A673 (cell line): Measurements from ENCODE around the gene GSAP. TPM values are rescaled to one million over a fixed set of nuclear protein-coding genes. Genes with fewer than 3 reads are reported as not detected.

Experiments
- BruUV-seq: library from RNA; stranded (reverse); fragments of 400-500 nt; replicated peaks from 2 replicates; lab custom pipeline; 2021; lab: Mats Ljungman, UMichigan
- CTCF ChIA-PET: fragments of 300-600 bp; sonication (Branson Sonifier 250); formaldehyde crosslinking; loops from one replicate; lab custom pipeline; 2022; ENCODE audit warnings: antibody characterized with exemption; lab: Charles Lee
- POLR2A ChIA-PET: fragments of 300-600 bp; sonication (Branson Sonifier 250); formaldehyde crosslinking; loops from one replicate; lab custom pipeline; 2022; ENCODE audit warnings: antibody characterized with exemption; ENCODE audit not compliant: low non-redundant PET; lab: Charles Lee
- DNase-seq: peaks from one replicate; pipeline ENCODE4 v3.0.0-alpha.2; 2015; ENCODE audit warnings: low spot score
- H3K27ac ChIP-seq: fragments of 200-600 bp; sonication (generic); 2 replicates; pipeline ENCODE4 v1.5.1; 2016; ENCODE audit warnings: mixed run types, low read depth, mild to moderate bottlenecking, mixed read lengths, antibody characterized with exemption, low read length; ENCODE audit not compliant: poor library complexity, severe bottlenecking
- H3K27me3 ChIP-seq: fragments of 200-600 bp; sonication (generic); replicated peaks from 2 replicates; pipeline ENCODE4 v1.6.1; 2017; ENCODE audit warnings: mixed run types, low read depth, mild to moderate bottlenecking, mixed read lengths, antibody characterized with exemption, low read length; ENCODE audit not compliant: insufficient read depth, poor library complexity
- H3K36me3 ChIP-seq: fragments of 200-600 bp; sonication (generic); 2 replicates; pipeline ENCODE4 v1.6.1; 2016; ENCODE audit warnings: mixed run types, mild to moderate bottlenecking, mixed read lengths, antibody characterized with exemption, low read length; ENCODE audit not compliant: insufficient read depth, poor library complexity, severe bottlenecking
- H3K4me1 ChIP-seq: fragments of 200-600 bp; sonication (generic); 2 replicates; pipeline ENCODE4 v1.6.1; 2017; ENCODE audit warnings: mixed run types, mild to moderate bottlenecking, mixed read lengths, antibody characterized with exemption, low read length; ENCODE audit not compliant: insufficient read depth, poor library complexity, severe bottlenecking
- H3K4me3 ChIP-seq: fragments of 200-600 bp; sonication (generic); 2 replicates; pipeline ENCODE4 v1.5.1; 2016; ENCODE audit warnings: low read depth, mixed run types, mild to moderate bottlenecking, mixed read lengths, low read length; ENCODE audit not compliant: poor library complexity, severe bottlenecking
- H3K9me3 ChIP-seq: fragments of 200-600 bp; sonication (generic); 2 replicates; pipeline ENCODE4 v1.6.1; 2016; ENCODE audit warnings: mixed run types, low read depth, mild to moderate bottlenecking, mixed read lengths, antibody characterized with exemption, low read length; ENCODE audit not compliant: poor library complexity, severe bottlenecking
- EZH2 ChIP-seq: fragments of 200-600 bp; sonication (generic); IDR thresholded peaks from 2 replicates; pipeline ENCODE4 v1.6.1; 2017; ENCODE audit warnings: borderline replicate concordance, low read depth, mild to moderate bottlenecking, mixed read lengths, antibody characterized with exemption, low read length; ENCODE audit not compliant: poor library complexity, severe bottlenecking
- intact Hi-C: fragments of 100-400 bp; cut with micrococcal nuclease; formaldehyde crosslinking; loops from one replicate; pipeline ENCODE4 v1.10.0; 2022; ENCODE audit not compliant: unreplicated experiment
- total RNA-seq: library from RNA; stranded (reverse); gene quantifications from 2 replicates; pipeline ENCODE4 v1.2.3, GENCODE V29; 2021
- TF ChIP-seq, protein P1 (sequence below): fragments of 300-800, 200-600 bp; sonication (generic); conservative IDR thresholded peaks from 2 replicates; pipeline ENCODE4 v1.5.1; 2017; ENCODE audit warnings: low read depth, mild to moderate bottlenecking, antibody characterized with exemption, low read length, moderate library complexity, mixed read lengths

Gene GSAP
- total RNA-seq, 1 experiment from 2014 or later = 0.15 TPM

DNA sequence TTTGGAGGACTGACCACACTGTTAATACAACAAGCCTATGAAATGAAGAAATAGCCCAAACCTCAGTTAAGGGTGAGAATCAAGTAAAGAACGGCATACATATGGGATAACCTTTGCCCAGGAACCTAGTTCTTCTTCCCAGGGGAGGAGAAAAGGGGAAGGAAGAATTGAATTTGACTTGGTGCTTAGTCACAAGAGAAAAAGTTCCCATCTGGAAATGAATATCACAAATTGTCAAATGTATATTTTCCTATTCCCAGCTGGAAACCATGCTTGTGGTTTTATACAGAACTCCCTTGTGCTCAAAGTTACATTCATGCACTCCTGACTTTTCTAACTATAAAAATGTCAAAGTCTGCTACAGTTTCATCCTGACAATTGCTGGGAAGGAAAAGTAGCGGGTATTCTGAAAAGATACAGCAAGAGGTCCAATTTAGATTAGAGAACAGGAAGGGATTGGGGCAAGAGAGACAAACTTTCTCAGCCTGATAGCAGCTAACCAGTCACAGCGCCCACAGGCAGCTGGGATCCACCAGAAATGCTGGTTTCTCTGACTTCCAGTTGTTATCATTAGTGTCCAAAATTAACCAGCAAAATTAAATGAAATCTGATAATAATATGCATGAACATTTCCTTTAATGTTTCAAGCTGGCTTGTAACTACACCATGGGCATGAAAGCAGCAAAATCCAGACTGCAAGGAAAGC lies 18.6 kb upstream of the GSAP start:
- Histone ChIP-seq H3K27ac (no peak overlapping the region), H3K36me3 (no peaks in the 10 kb centered on the region), H3K27me3 (no peaks in the 10 kb centered on the region), H3K4me1 (no peaks in the 10 kb centered on the region), H3K4me3 (no peak overlapping the region), H3K9me3 (no peaks in the 10 kb centered on the region)
- ChIA-PET CTCF (no interaction called here), POLR2A (interaction anchor here (0.5 to 0.6 kb wide), 2 partner anchors 102 to 318 kb away, joined by 3 to 7 read pairs; partner anchors contain the start of gene PTPN12)
- BruUV-seq = no TSS peak
- DNase-seq = no peak
- TF ChIP-seq, protein P1, sequence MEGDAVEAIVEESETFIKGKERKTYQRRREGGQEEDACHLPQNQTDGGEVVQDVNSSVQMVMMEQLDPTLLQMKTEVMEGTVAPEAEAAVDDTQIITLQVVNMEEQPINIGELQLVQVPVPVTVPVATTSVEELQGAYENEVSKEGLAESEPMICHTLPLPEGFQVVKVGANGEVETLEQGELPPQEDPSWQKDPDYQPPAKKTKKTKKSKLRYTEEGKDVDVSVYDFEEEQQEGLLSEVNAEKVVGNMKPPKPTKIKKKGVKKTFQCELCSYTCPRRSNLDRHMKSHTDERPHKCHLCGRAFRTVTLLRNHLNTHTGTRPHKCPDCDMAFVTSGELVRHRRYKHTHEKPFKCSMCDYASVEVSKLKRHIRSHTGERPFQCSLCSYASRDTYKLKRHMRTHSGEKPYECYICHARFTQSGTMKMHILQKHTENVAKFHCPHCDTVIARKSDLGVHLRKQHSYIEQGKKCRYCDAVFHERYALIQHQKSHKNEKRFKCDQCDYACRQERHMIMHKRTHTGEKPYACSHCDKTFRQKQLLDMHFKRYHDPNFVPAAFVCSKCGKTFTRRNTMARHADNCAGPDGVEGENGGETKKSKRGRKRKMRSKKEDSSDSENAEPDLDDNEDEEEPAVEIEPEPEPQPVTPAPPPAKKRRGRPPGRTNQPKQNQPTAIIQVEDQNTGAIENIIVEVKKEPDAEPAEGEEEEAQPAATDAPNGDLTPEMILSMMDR = no peak
- TF ChIP-seq EZH2 = no peak
- intact Hi-C loops = loop anchor here (10.0 kb wide), 2 partner anchors 220 to 320 kb away; no protein-coding TSS in a partner anchor

- TF ChIP-seq EZH2 = no peak
- TF ChIP-seq, protein P1 = no peak
- intact Hi-C loops = loop anchor here (10.0 kb wide), 2 partner anchors 221 to 321 kb away; no protein-coding TSS in a partner anchor
- Histone ChIP-seq H3K27me3 (no peaks in the 10 kb centered on the region), H3K27ac (no peak overlapping the region), H3K9me3 (no peaks in the 10 kb centered on the region), H3K36me3 (no peaks in the 10 kb centered on the region), H3K4me3 (no peak overlapping the region), H3K4me1 (no peaks in the 10 kb centered on the region)
- BruUV-seq = no TSS peak
- DNase-seq = no peak
- ChIA-PET POLR2A (interaction anchor here (0.5 kb wide), 1 partner anchor 103 kb away, joined by 7 read pairs; the partner anchor contains the start of gene PTPN12), CTCF (no interaction called here)
These were observed 17.8 kb upstream of the GSAP start for GRCh38 chr7:77433901-77434300.

DNA sequence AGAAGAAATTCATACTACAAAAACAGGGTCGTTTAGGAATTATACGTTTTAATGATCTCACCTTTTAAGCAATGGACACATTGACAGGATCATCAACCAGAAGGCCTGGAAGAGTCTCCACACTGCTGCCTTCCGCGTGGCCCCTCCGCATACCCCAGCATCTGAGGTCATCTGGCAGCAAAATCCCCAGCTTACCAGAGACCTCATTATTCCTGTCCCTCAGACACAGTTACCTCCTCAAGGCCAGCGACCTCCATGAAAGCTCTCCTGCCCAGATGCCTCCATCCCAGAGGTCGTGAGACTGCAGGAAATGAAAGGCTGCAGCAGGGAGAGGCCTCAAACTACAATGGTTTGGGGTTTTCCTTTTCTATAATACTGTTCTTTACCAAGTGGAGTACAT lies 14.8 kb upstream of the GSAP start:
- H3K9me3 ChIP-seq = no peaks in the 10 kb centered on the region
- intact Hi-C loops = loop anchor here (10.0 kb wide), 2 partner anchors 224 to 324 kb away; no protein-coding TSS in a partner anchor
- no peak overlapping the region for H3K27ac ChIP-seq
- H3K4me3 ChIP-seq = no peak overlapping the region
- no peaks in the 10 kb centered on the region for H3K36me3 ChIP-seq
- H3K4me1 ChIP-seq = no peaks in the 10 kb centered on the region
- TF ChIP-seq, protein P1 = no peak
- TF ChIP-seq EZH2 = no peak
- no peaks in the 10 kb centered on the region for H3K27me3 ChIP-seq
- ChIA-PET CTCF (no interaction called here), POLR2A (no interaction called here)
- no peak for DNase-seq
- no TSS peak for BruUV-seq
